DOHH2 (cell line): Measurements from ENCODE around the gene TTF1.

Experiments used
- EZH2phosphoT487 ChIP-seq: fragments of 200-600 bp; sonication (generic); IDR thresholded peaks from 2 replicates; pipeline ENCODE4 v1.6.1; 2017; ENCODE audit warnings: borderline replicate concordance, mild to moderate bottlenecking, antibody characterized with exemption, low read length, moderate library complexity, mixed read lengths
- TF ChIP-seq, protein P1 (sequence below): fragments of 200-600 bp; sonication (generic); IDR thresholded peaks from one replicate; pipeline ENCODE4 v1.5.1; 2014; ENCODE audit warnings: antibody characterized with exemption, mild to moderate bottlenecking, low read depth, low read length; ENCODE audit not compliant: poor library complexity, severe bottlenecking

- TF ChIP-seq, protein P1, sequence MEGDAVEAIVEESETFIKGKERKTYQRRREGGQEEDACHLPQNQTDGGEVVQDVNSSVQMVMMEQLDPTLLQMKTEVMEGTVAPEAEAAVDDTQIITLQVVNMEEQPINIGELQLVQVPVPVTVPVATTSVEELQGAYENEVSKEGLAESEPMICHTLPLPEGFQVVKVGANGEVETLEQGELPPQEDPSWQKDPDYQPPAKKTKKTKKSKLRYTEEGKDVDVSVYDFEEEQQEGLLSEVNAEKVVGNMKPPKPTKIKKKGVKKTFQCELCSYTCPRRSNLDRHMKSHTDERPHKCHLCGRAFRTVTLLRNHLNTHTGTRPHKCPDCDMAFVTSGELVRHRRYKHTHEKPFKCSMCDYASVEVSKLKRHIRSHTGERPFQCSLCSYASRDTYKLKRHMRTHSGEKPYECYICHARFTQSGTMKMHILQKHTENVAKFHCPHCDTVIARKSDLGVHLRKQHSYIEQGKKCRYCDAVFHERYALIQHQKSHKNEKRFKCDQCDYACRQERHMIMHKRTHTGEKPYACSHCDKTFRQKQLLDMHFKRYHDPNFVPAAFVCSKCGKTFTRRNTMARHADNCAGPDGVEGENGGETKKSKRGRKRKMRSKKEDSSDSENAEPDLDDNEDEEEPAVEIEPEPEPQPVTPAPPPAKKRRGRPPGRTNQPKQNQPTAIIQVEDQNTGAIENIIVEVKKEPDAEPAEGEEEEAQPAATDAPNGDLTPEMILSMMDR: no peak
- TF ChIP-seq EZH2phosphoT487: no peak
These were observed 73.1 kb downstream of the TTF1 start for GRCh38 chr9:132333556-132333955.
